OCI-LY1 (cell line): Measurements from ENCODE around the gene DOCK4.

Experiments
- EZH2 ChIP-seq: fragments of 200-600 bp; sonication (generic), shearing (Covaris generic); IDR thresholded peaks from 2 replicates; pipeline ENCODE4 v1.8.0; 2017; ENCODE audit warnings: borderline replicate concordance, mixed run types, mild to moderate bottlenecking, antibody characterized with exemption, low read length, moderate library complexity, mixed read lengths
- TF ChIP-seq, protein P1 (sequence below): fragments of 200-600 bp; sonication (generic), shearing (Covaris generic); IDR thresholded peaks from 2 replicates; pipeline ENCODE4 v1.5.1; 2017; ENCODE audit warnings: mild to moderate bottlenecking, antibody characterized with exemption, low read length, moderate library complexity, mixed read lengths

DNA sequence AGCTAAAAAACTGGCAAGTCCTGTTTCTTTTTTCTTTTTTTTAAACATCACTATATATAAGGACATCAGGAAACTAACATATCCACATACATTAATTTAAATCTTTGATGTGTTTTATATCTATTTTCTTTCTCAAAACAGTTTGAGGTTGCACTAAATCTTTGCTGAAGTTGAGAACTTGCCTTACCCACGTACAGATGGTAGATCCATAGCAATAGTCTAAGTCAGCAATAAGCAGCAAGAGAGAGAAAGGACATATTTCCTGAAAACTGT, 417.2 kb downstream of the DOCK4 start:
- TF ChIP-seq, protein P1, sequence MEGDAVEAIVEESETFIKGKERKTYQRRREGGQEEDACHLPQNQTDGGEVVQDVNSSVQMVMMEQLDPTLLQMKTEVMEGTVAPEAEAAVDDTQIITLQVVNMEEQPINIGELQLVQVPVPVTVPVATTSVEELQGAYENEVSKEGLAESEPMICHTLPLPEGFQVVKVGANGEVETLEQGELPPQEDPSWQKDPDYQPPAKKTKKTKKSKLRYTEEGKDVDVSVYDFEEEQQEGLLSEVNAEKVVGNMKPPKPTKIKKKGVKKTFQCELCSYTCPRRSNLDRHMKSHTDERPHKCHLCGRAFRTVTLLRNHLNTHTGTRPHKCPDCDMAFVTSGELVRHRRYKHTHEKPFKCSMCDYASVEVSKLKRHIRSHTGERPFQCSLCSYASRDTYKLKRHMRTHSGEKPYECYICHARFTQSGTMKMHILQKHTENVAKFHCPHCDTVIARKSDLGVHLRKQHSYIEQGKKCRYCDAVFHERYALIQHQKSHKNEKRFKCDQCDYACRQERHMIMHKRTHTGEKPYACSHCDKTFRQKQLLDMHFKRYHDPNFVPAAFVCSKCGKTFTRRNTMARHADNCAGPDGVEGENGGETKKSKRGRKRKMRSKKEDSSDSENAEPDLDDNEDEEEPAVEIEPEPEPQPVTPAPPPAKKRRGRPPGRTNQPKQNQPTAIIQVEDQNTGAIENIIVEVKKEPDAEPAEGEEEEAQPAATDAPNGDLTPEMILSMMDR = no peak
- no peak for TF ChIP-seq EZH2
